ENCODE results near the gene ST6GALNAC5. TPM values are rescaled to one million over a fixed set of nuclear protein-coding genes. Genes with fewer than 3 reads are reported as not detected.

ST6GALNAC5 gene
- total and polyA plus RNA-seq, 2 experiments from 2014 or later = 4.1 to 19.2 TPM

GRCh38 chr1:77015748-77016341 lies 148.6 kb downstream of the ST6GALNAC5 start (continued):
- TF ChIP-seq ETS1 (IDR thresholded peaks at IDR 0.05) (no peak), EZH2phosphoT487 (IDR thresholded peaks at IDR 0.05; ENCODE audit: unreplicated experiment) (no peak), REST (IDR thresholded peaks at IDR 0.05; ENCODE audit: unreplicated experiment) (no peak), STAT1 (IDR thresholded peaks at IDR 0.05; ENCODE audit: unreplicated experiment) (no peak), ZNF114 (CRISPR knock-in tag; IDR thresholded peaks at IDR 0.05) (no peak), CTCF (conservative IDR thresholded peaks at IDR 0.05; ENCODE audit: low read depth in 2 of 2) (no peak), JUNB (IDR thresholded peaks at IDR 0.05; ENCODE audit: unreplicated experiment) (no peak), ZNF331 (CRISPR knock-in tag; IDR thresholded peaks at IDR 0.05; ENCODE audit: low read depth) (no peak)

GRCh38 chr1:77016386-77016985 lies 149.2 kb downstream of the ST6GALNAC5 start:
- peaks cover 26% of the 10 kb centered on the region for H3K4me1 ChIP-seq (ENCODE audit: insufficient read depth)
- Mint-ChIP-seq H3K36me3 (ENCODE audit: low read depth) (peaks cover 2% of the 10 kb centered on the region; the same call in 1 of the 3 replicates), H3K27me3 (ENCODE audit: insufficient read depth, low read depth, poor library complexity) (no peaks in the 10 kb centered on the region), H3K9me3 (no peaks in the 10 kb centered on the region), H3K4me1 (peaks cover 49% of the 10 kb centered on the region), H3K4me3 (no peak overlapping the region), H3K27ac (no peak overlapping the region)
- H3K4me2 ChIP-seq = no peak overlapping the region
- no peaks in the 10 kb centered on the region for H3K36me3 ChIP-seq (ENCODE audit: insufficient read depth)
- H4K20me1 ChIP-seq (replicated peaks; ENCODE audit: insufficient read depth) = no peaks in the 10 kb centered on the region
- peaks cover 11% of the 10 kb centered on the region for H3K9me2 ChIP-seq (ENCODE audit: insufficient read depth)
- no peaks in the 10 kb centered on the region for H3K79me2 ChIP-seq (replicated peaks; ENCODE audit: insufficient read depth)
- no peaks in the 10 kb centered on the region for H3F3A ChIP-seq (replicated peaks; ENCODE audit: low read depth)
- H3K27me3 ChIP-seq (ENCODE audit: insufficient read depth) = no peaks in the 10 kb centered on the region
- H3K4me3 ChIP-seq = no peak overlapping the region
- ATAC-seq (no peak), DNase-seq (ENCODE audit: low spot score) (no peak)
- H3K27ac ChIP-seq (ENCODE audit: low read depth) = no peak overlapping the region
- no peak overlapping the region for H2AFZ ChIP-seq
- TF ChIP-seq POLR2AphosphoS5 (IDR thresholded peaks at IDR 0.05; ENCODE audit: low read depth) (no peak), CREB1 (CRISPR knock-in tag; IDR thresholded peaks at IDR 0.05; ENCODE audit: low read depth) (no peak), ZNF114 (CRISPR knock-in tag; IDR thresholded peaks at IDR 0.05) (no peak), ZNF331 (CRISPR knock-in tag; IDR thresholded peaks at IDR 0.05; ENCODE audit: low read depth) (no peak), EZH2 (IDR thresholded peaks at IDR 0.05; ENCODE audit: low read depth, unreplicated experiment) (no peak), JUNB (IDR thresholded peaks at IDR 0.05; ENCODE audit: unreplicated experiment) (no peak), REST (IDR thresholded peaks at IDR 0.05; ENCODE audit: unreplicated experiment) (no peak)
